Colonic mucosa (tissue), 4 donors: ENCODE data around the gene EGLN2. TPM values are rescaled to one million over a fixed set of nuclear protein-coding genes. Genes with fewer than 3 reads are reported as not detected.
"Not testable (repeated sequence)": the region's sequence is repeated elsewhere in the genome, so short reads cannot be mapped to it uniquely, and the experiment has no call there.

Source experiments
- DNase-seq: peaks from one replicate; pipeline ENCODE4 v3.0.0-alpha.2; 2020
- H3K27ac ChIP-seq: fragments of 200-600 bp; one replicate; pipeline ENCODE4 v1.8.0; 2021
- H3K27me3 ChIP-seq: fragments of 200-600 bp; one replicate; pipeline ENCODE4 v1.8.0; 2021
- H3K36me3 ChIP-seq: fragments of 200-600 bp; one replicate; pipeline ENCODE4 v1.8.0; 2021
- H3K4me1 ChIP-seq: fragments of 200-600 bp; one replicate; pipeline ENCODE4 v1.8.0; 2021; ENCODE audit warnings: mild to moderate bottlenecking
- H3K4me3 ChIP-seq: fragments of 200-600 bp; one replicate; pipeline ENCODE4 v1.8.0; 2021
- H3K9ac ChIP-seq, 2 donors: one replicate each; pipeline ENCODE4 v1.7.0; 2013; ENCODE audit warnings: control low read depth in 2 of 2, low read depth in 2 of 2, low read length in 2 of 2
- H3K9me3 ChIP-seq: fragments of 200-600 bp; one replicate; pipeline ENCODE4 v1.8.0; 2021
- CTCF ChIP-seq: fragments of 200-600 bp; IDR thresholded peaks from one replicate; pipeline ENCODE4 v1.8.0; 2022; ENCODE audit warnings: antibody characterized with exemption, mild to moderate bottlenecking
- intact Hi-C: fragments of 100-400 bp; cut with DNase I; formaldehyde crosslinking; loops from one replicate; pipeline ENCODE4 v1.14.1; 2022
- total RNA-seq, 2 donors: library from RNA; stranded (reverse); fragmentation: NEBNext Ultra II Directional in 1 of 2; extraction: Animal tissue kit (Norgen Biotek cat#: 25700) in 1 of 2; gene quantifications; one replicate each; pipeline ENCODE4 v1.2.1, GENCODE V29; 2021
- donor health status: healthy.
- donor health status: DM: no; HTN: no; CAD: no.
- donor health status: DM: no; HTN: no; CAD: no.

The EGLN2 gene
- total RNA-seq, 2 donors from 2014 or later, result 67.3 to 87.8 TPM

- no peak for TF ChIP-seq CTCF
- DNase-seq, result no peak
- no peak overlapping the region for H3K9ac ChIP-seq
- intact Hi-C loops, result no loop called here
- H3K27me3 ChIP-seq, result no peaks in the 10 kb centered on the region
- no peak overlapping the region for H3K4me3 ChIP-seq
- H3K27ac ChIP-seq, result no peak overlapping the region
- H3K9me3 ChIP-seq, result no peaks in the 10 kb centered on the region
- no peaks in the 10 kb centered on the region for H3K4me1 ChIP-seq
- no peaks in the 10 kb centered on the region for H3K36me3 ChIP-seq
Observed at GRCh38 chr19:40836754-40837429, 37.9 kb downstream of the EGLN2 start.

- intact Hi-C loops, H3K4me1 ChIP-seq, H3K9ac ChIP-seq, DNase-seq, H3K27me3 ChIP-seq, H3K36me3 ChIP-seq, H3K9me3 ChIP-seq, H3K27ac ChIP-seq, H3K4me3 ChIP-seq: not testable (repeated sequence)
Observed at GRCh38 chr19:40838477-40838876, 39.5 kb downstream of the EGLN2 start.

GRCh38 chr19:40842012-40842411, 43.0 kb downstream of the EGLN2 start:
- H3K36me3 ChIP-seq, H3K9me3 ChIP-seq, intact Hi-C loops, H3K4me3 ChIP-seq, H3K9ac ChIP-seq, H3K4me1 ChIP-seq, DNase-seq, H3K27me3 ChIP-seq, H3K27ac ChIP-seq: not testable (repeated sequence)

- H3K9ac ChIP-seq, H3K4me1 ChIP-seq, DNase-seq, H3K36me3 ChIP-seq, H3K27me3 ChIP-seq, H3K27ac ChIP-seq, intact Hi-C loops, H3K9me3 ChIP-seq, H3K4me3 ChIP-seq: not testable (repeated sequence)
Observed at GRCh38 chr19:40842997-40843652, 44.1 kb downstream of the EGLN2 start.

- H3K36me3 ChIP-seq, H3K4me1 ChIP-seq, intact Hi-C loops, H3K9me3 ChIP-seq, H3K9ac ChIP-seq, H3K4me3 ChIP-seq, H3K27ac ChIP-seq, H3K27me3 ChIP-seq: not testable (repeated sequence)
- DNase-seq, result peak; percentile 59
Observed at GRCh38 chr19:40843653-40844052, 44.7 kb downstream of the EGLN2 start.

- H3K27me3 ChIP-seq, H3K4me1 ChIP-seq, DNase-seq, intact Hi-C loops, H3K9me3 ChIP-seq, H3K36me3 ChIP-seq, H3K4me3 ChIP-seq, H3K27ac ChIP-seq, H3K9ac ChIP-seq: not testable (repeated sequence)
Observed at GRCh38 chr19:40846722-40847121, 47.7 kb downstream of the EGLN2 start.

GRCh38 chr19:40850277-40850676, 51.3 kb downstream of the EGLN2 start, which contains the start of gene CYP2A6:
CYP2A6 (minus strand) TSS chr19:40850447; CDS start chr19:40850426, 21 bp downstream.
- H3K4me3 ChIP-seq, H3K27me3 ChIP-seq, H3K4me1 ChIP-seq, intact Hi-C loops, H3K36me3 ChIP-seq, H3K9ac ChIP-seq, DNase-seq, H3K27ac ChIP-seq, H3K9me3 ChIP-seq: not testable (repeated sequence)

DNA sequence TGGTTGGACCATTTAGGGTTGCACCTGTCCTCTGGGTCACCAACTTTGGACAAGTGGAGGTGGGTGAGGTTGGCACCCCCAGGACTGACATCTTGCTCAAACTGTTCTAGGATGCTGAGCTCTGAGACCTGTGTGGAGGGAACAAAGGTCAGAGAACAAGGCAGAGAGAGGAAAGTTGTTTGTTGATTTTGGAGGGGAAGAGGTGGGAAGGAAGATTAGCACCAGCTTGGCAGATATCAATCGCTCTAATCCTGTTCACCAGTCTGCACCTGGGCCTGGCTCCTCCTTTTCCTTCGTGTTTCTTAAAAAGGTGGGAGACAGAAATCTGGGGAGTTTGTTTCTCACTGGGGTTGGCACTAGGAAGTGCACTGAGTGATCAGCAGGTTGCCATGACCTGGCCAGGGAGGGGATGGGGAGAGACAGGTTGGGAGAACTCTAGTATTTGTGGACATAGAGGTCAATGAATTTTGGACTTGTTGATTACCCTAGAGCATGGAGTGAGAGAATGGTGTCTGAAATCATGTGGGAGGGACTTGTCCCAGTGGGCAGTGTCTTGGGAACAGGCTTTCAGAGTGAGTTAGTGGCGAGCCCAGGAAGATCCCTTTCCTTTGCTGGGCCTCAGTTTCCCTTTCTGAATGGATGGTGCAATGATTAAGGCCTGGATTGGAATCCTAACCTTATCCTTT, 53.6 kb downstream of the EGLN2 start:
- H3K27ac ChIP-seq, intact Hi-C loops, H3K36me3 ChIP-seq, H3K9ac ChIP-seq, H3K27me3 ChIP-seq, DNase-seq, H3K4me3 ChIP-seq, H3K4me1 ChIP-seq, H3K9me3 ChIP-seq: not testable (repeated sequence)

Other genes with a start within 250 kb of the EGLN2 start
- gene SHKBP1, start 222.3 kb upstream of the EGLN2 start, total RNA-seq, result 10 to 100 TPM; 53.6 to 87.8 TPM
- gene LTBP4, start 197.8 kb upstream of the EGLN2 start, total RNA-seq, result 100 to 1,000 TPM; 143 to 231 TPM
- 10 to 100 TPM; 12.8 to 22.0 TPM for gene NUMBL, start 108.5 kb upstream of the EGLN2 start, total RNA-seq
- 10 to 100 TPM; 26.5 to 48.5 TPM for gene COQ8B, start 82.3 kb upstream of the EGLN2 start, total RNA-seq
- 10 to 100 TPM; 15.8 to 22.0 TPM for gene ITPKC, start 82.1 kb upstream of the EGLN2 start, total RNA-seq
- 10 to 100 TPM; 11.1 to 18.7 TPM for gene ACTMAP, start 48.7 kb upstream of the EGLN2 start, total RNA-seq
- gene SNRPA, start 48.0 kb upstream of the EGLN2 start, total RNA-seq, result 100 to 1,000 TPM in 1 of 2 donors, 10 to 100 TPM in 1; 56.0 to 126 TPM
- 1 to 10 TPM; 1.0 to 3.6 TPM for gene MIA, start 23.7 kb upstream of the EGLN2 start, total RNA-seq
- 10 to 100 TPM; 42.3 to 53.4 TPM for gene RAB4B, start 20.9 kb upstream of the EGLN2 start, total RNA-seq
- 1 to 10 TPM in 1 of 2 donors, not detected in 1; 1.4 TPM for gene CYP2A6, start 51.3 kb downstream of the EGLN2 start, total RNA-seq
- gene CYP2A7, start 83.0 kb downstream of the EGLN2 start, total RNA-seq, result under 1 TPM in 1 of 2 donors, not detected in 1; 0.37 TPM
- 1 to 10 TPM; 2.6 to 4.6 TPM for gene CYP2B6, start 192.1 kb downstream of the EGLN2 start, total RNA-seq